GM12878 (cell line): ENCODE measurements around the gene VSTM2B. TPM values are rescaled to one million over a fixed set of nuclear protein-coding genes. Genes with fewer than 3 reads are reported as not detected.

ENCODE experiments used
- ATAC-seq: fragments of 200-7000 bp; cut with Tn5 transposase; 3 replicates; pipeline ENCODE4 v1.9.1; 2020; ENCODE audit warnings: mild to moderate bottlenecking, moderate library complexity
- BruUV-seq: library from RNA; stranded (reverse); fragments of 400-500 nt; replicated peaks from 2 replicates; lab custom pipeline; 2021; lab: Mats Ljungman, UMichigan
- CTCF ChIA-PET: fragments of 300-600 bp; sonication (Branson Sonifier 250); formaldehyde crosslinking; extraction: SDS; loops from one replicate; lab custom pipeline; 2021; ENCODE audit warnings: inconsistent platforms; lab: Yijun Ruan, JAX
- POLR2A ChIA-PET: fragments of 350-600 bp; formaldehyde crosslinking; extraction: SDS; loops from one replicate; lab custom pipeline; 2021; ENCODE audit warnings: inconsistent platforms; lab: Charles Lee
- RAD21 ChIA-PET: fragments of 300-600 bp; sonication (Branson Sonifier 250); formaldehyde crosslinking; loops from one replicate; lab custom pipeline; 2023; ENCODE audit warnings: antibody characterized with exemption; ENCODE audit not compliant: unreplicated experiment; lab: Charles Lee
- SMC1A ChIA-PET: fragments of 300-600 bp; sonication (Branson Sonifier 250); formaldehyde crosslinking; loops from one replicate; lab custom pipeline; 2023; ENCODE audit not compliant: unreplicated experiment, uncharacterized antibody; lab: Charles Lee
- DNase-seq: peaks from one replicate; pipeline ENCODE4 v3.0.0-alpha.2; 2011; ENCODE audit warnings: low read depth, low spot score
- FAIRE-seq: peaks from 3 replicates; lab custom pipeline; 2011; peaks lifted over from hg19 to GRCh38; lab: Jason Lieb, UNC
- H2AFZ ChIP-seq: 2 replicates; pipeline ENCODE4 v1.6.0; 2011; ENCODE audit warnings: low read depth, low read length, control low read depth; ENCODE audit not compliant: control insufficient read depth
- H3K27ac ChIP-seq: 2 replicates; pipeline ENCODE4 v1.5.1; 2011; ENCODE audit warnings: control low read depth; ENCODE audit not compliant: control insufficient read depth, insufficient read depth
- H3K27me3 ChIP-seq, 2 experiments: replicated peaks in 1 of 2; 2 replicates each; pipeline versions ENCODE4 v1.6.0 to v1.6.1; 2011; ENCODE audit warnings: low read length in 1 of 2; ENCODE audit not compliant: control insufficient read depth in 2 of 2, insufficient read depth in 2 of 2
- H3K36me3 ChIP-seq, 2 experiments: 2 replicates each; pipeline ENCODE4 v1.5.1; 2011; ENCODE audit warnings: low read length in 1 of 2; ENCODE audit not compliant: control insufficient read depth in 2 of 2, insufficient read depth in 2 of 2
- H3K4me1 ChIP-seq: 2 replicates; pipeline ENCODE4 v1.6.1; 2011; ENCODE audit warnings: mild to moderate bottlenecking, low read length, moderate library complexity, mixed read lengths; ENCODE audit not compliant: control insufficient read depth, insufficient read depth
- H3K4me2 ChIP-seq: 2 replicates; pipeline ENCODE4 v1.6.0; 2011; ENCODE audit warnings: control low read depth; ENCODE audit not compliant: control insufficient read depth, insufficient read depth
- H3K4me3 ChIP-seq: fragments of 200-600 bp; sonication (generic); 2 replicates; pipeline ENCODE4 v1.5.1; 2016
- H3K79me2 ChIP-seq: 2 replicates; pipeline ENCODE4 v1.6.0; 2011; ENCODE audit warnings: low read length; ENCODE audit not compliant: control insufficient read depth, insufficient read depth
- H3K9ac ChIP-seq: 2 replicates; pipeline ENCODE4 v1.8.0; 2011; ENCODE audit warnings: low read length, control low read depth, mixed read lengths; ENCODE audit not compliant: control insufficient read depth, insufficient read depth
- H3K9me3 ChIP-seq: replicated peaks from 3 replicates; pipeline ENCODE4 v1.5.1; 2011; ENCODE audit warnings: mild to moderate bottlenecking, low read length; ENCODE audit not compliant: control insufficient read depth, insufficient read depth
- H4K20me1 ChIP-seq: 2 replicates; pipeline ENCODE4 v1.6.0; 2011; ENCODE audit not compliant: control insufficient read depth, insufficient read depth
- BCLAF1 ChIP-seq: fragments of 450-650 bp; IDR thresholded peaks from 2 replicates; pipeline ENCODE4 v1.6.1; 2017; ENCODE audit warnings: antibody characterized with exemption, mild to moderate bottlenecking, moderate library complexity
- DPF2 ChIP-seq: fragments of 450-650 bp; IDR thresholded peaks from 2 replicates; pipeline ENCODE4 v1.6.1; 2017; ENCODE audit warnings: mild to moderate bottlenecking
- MEF2A ChIP-seq: IDR thresholded peaks from 2 replicates; pipeline ENCODE4 v1.6.1; 2011; ENCODE audit warnings: low read depth, mild to moderate bottlenecking, low read length, moderate library complexity; ENCODE audit not compliant: insufficient read depth
- NFYA ChIP-seq: IDR thresholded peaks from 2 replicates; pipeline ENCODE4 v1.6.1; 2011; ENCODE audit warnings: low read depth, mild to moderate bottlenecking, low read length, improper control_type of control experiment, borderline replicate concordance
- PML ChIP-seq: IDR thresholded peaks from 2 replicates; pipeline ENCODE4 v1.6.1; 2012; ENCODE audit warnings: low read length, inconsistent platforms
- SIX5 ChIP-seq: IDR thresholded peaks from 2 replicates; pipeline ENCODE4 v1.6.1; 2011; ENCODE audit warnings: mild to moderate bottlenecking, low read depth, low read length, moderate library complexity; ENCODE audit not compliant: severe bottlenecking
- SMAD1 ChIP-seq: fragments of 450-650 bp; IDR thresholded peaks from 2 replicates; pipeline ENCODE4 v1.6.1; 2018; ENCODE audit warnings: mild to moderate bottlenecking, low read depth; ENCODE audit not compliant: partially characterized antibody
- ZNF384 ChIP-seq: IDR thresholded peaks from 2 replicates; pipeline ENCODE4 v1.6.1; 2012; ENCODE audit warnings: low read depth, mild to moderate bottlenecking, low read length, improper control_type of control experiment, borderline replicate concordance
- WGBS: methylation state at CpG from one replicate; pipeline ENCODE4 v1.1.6; 2016; ENCODE audit warnings: low lambda C conversion rate; ENCODE audit not compliant: insufficient replicate concordance, insufficient coverage; ENCODE audit errors: missing lambda C conversion rate; 5-methylcytosine and 5-hydroxymethylcytosine counted together
- in situ Hi-C: fragments of 300-500 bp; cut with MboI; formaldehyde crosslinking; loops from 9 replicates; pipeline ENCODE4 v1.14.3; 2018; ENCODE audit warnings: mixed read lengths
- intact Hi-C: fragments of 100-400 bp; cut with micrococcal nuclease; formaldehyde crosslinking; loops from one replicate; pipeline ENCODE4 v1.14.2; 2022; ENCODE audit not compliant: unreplicated experiment
- polyA plus RNA-seq, 11 experiments: library from polyadenylated mRNA; depleted of rRNA in 4 of 11; unstranded in 6 of 11; stranded (reverse) in 5 of 11; fragments of >200 nt; fragmentation: Nextera tagmentation in 4 of 11; fragmentation: Illumina TruSeq in 1 of 11; extraction: Ambion mirVana in 4 of 11; extraction: Trizol in 1 of 11; gene quantifications; 1 replicate in 1 of 11; 2 replicates in 10 of 11; pipeline versions ENCODE4 v1.2.1 to v1.2.3, GENCODE V29; 2011 to 2016; ENCODE audit warnings: inconsistent platforms in 2 of 11, missing spikeins in 2 of 11, low read depth in 1 of 11
- total RNA-seq, 4 experiments: library from RNA; depleted of rRNA in 3 of 4; stranded (reverse); fragments of >200 nt in 3 of 4; fragmentation: Illumina TruSeq in 1 of 4; extraction: Trizol in 1 of 4; gene quantifications; 2 replicates each; pipeline versions ENCODE4 v1.2.1 to v1.2.3, GENCODE V29; 2013 to 2021
- TF ChIP-seq, protein P1 (sequence below): fragments of 450-650 bp; IDR thresholded peaks from 2 replicates; pipeline ENCODE4 v1.6.1; 2018; ENCODE audit warnings: borderline replicate concordance, mild to moderate bottlenecking; ENCODE audit not compliant: partially characterized antibody
- TF ChIP-seq, protein P2 (sequence below): IDR thresholded peaks from 2 replicates; pipeline ENCODE4 v1.6.1; 2011; ENCODE audit warnings: mild to moderate bottlenecking, low read depth, low read length, moderate library complexity; ENCODE audit not compliant: insufficient replicate concordance

VSTM2B gene
- total and polyA plus RNA-seq, 10 of the 15 experiments (the other 5 are each of a cell fraction or from before 2014, with no cell fraction given) = not detected

DNA sequence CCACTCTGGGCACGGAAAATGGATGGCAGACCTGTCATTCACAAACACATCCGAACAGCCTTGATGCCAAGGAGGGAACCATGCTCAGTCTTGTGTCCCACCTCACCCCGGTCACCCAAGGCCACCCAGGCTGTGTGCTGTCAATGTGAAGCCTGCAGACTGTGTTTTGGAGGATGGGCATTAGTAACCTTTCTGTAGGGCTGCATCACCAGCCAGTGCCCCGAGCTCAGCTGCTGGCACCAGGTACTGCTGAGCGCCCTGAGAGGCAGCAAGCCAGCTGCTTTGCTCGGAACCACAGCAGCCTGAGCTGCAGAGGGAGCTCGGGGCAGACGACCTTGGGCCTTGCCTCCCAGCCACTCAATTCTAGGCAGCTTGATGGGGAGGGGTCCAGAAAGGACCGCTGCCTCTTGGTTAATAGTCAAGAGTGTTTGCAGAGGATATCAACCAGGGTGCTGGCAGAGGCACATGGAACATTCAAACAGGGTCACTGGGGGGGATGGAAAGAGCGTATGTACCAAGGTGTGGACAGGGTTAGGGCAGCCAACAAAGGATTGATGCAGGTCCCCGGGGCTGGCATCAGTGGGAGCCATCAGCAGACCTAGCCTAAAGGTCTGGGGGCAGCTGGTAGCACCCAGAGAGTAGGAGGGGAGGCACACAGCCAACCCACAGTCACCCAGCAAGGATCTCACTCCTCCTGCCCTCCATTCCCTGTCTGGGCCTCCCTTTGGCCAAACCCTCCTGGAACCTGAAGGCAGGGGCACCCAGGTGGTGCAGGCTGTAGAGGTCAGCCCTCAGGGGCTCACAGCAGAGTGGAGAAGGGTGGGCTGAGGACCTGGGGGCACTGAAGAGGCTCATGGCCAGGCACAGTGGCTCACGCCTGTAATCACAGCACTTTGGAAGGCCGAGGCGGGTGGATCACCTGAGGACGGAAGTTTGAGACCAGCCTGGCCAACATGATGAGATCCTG lies 8.1 kb downstream of the VSTM2B start:
- SMC1A ChIA-PET = no interaction called here
- no peak overlapping the region for H2AFZ ChIP-seq
- no peak for FAIRE-seq

More for the DNA sequence above, 8.1 kb downstream of the VSTM2B start:
- in situ Hi-C loops (no loop called here), intact Hi-C loops (no loop called here)
- Histone ChIP-seq H3K36me3 (no peaks in the 10 kb centered on the region), H3K4me3 (no peak overlapping the region), H3K27ac (no peak overlapping the region), H3K9ac (no peak overlapping the region), H3K27me3 (peaks cover 3 to 4% of the 10 kb centered on the region in 2 experiments), H3K79me2 (no peaks in the 10 kb centered on the region), H4K20me1 (no peaks in the 10 kb centered on the region), H3K9me3 (no peaks in the 10 kb centered on the region; the same call in 2 of the 3 replicates), H3K4me1 (no peaks in the 10 kb centered on the region), H3K4me2 (no peak overlapping the region)
- ChIA-PET POLR2A (no interaction called here), CTCF (no interaction called here), RAD21 (no interaction called here)
- TF ChIP-seq SMAD1 = no peak
- no peak for TF ChIP-seq ZNF384
- TF ChIP-seq, protein P1, sequence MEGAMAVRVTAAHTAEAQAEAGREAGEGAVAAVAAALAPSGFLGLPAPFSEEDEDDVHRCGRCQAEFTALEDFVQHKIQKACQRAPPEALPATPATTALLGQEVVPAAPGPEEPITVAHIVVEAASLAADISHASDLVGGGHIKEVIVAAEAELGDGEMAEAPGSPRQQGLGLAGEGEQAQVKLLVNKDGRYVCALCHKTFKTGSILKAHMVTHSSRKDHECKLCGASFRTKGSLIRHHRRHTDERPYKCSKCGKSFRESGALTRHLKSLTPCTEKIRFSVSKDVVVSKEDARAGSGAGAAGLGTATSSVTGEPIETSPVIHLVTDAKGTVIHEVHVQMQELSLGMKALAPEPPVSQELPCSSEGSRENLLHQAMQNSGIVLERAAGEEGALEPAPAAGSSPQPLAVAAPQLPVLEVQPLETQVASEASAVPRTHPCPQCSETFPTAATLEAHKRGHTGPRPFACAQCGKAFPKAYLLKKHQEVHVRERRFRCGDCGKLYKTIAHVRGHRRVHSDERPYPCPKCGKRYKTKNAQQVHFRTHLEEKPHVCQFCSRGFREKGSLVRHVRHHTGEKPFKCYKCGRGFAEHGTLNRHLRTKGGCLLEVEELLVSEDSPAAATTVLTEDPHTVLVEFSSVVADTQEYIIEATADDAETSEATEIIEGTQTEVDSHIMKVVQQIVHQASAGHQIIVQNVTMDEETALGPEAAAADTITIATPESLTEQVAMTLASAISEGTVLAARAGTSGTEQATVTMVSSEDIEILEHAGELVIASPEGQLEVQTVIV = no peak
- TF ChIP-seq, protein P2, sequence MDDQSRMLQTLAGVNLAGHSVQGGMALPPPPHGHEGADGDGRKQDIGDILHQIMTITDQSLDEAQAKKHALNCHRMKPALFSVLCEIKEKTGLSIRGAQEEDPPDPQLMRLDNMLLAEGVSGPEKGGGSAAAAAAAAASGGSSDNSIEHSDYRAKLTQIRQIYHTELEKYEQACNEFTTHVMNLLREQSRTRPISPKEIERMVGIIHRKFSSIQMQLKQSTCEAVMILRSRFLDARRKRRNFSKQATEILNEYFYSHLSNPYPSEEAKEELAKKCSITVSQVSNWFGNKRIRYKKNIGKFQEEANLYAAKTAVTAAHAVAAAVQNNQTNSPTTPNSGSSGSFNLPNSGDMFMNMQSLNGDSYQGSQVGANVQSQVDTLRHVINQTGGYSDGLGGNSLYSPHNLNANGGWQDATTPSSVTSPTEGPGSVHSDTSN = no peak
- TF ChIP-seq NFYA = no peak
- no peak for TF ChIP-seq MEF2A
- TF ChIP-seq PML = no peak
- TF ChIP-seq DPF2 = no peak
- no peak for TF ChIP-seq BCLAF1
- no peak for TF ChIP-seq SIX5
- 16% methylated on average over 15 of the region's 15 CpGs for WGBS
- DNase-seq = no peak
- ATAC-seq = no peak
- BruUV-seq = no TSS peak
